Prostate gland (tissue), 2 donors: ENCODE measurements around the gene LRRC53.

Experiments
- POLR2A ChIP-seq: fragments of 450-650 bp; IDR thresholded peaks from one replicate; pipeline ENCODE4 v1.6.1; 2016; ENCODE audit warnings: antibody characterized with exemption, mild to moderate bottlenecking
- POLR2AphosphoS5 ChIP-seq: sonication (generic); formaldehyde crosslinking; IDR thresholded peaks from one replicate; pipeline ENCODE4 v1.6.1; 2017; ENCODE audit warnings: antibody characterized with exemption
- TF ChIP-seq, protein P1 (sequence below), 4 experiments: fragments of 200-600 bp in 2 of 4; fragments of 450-650 bp in 2 of 4; sonication (generic) in 2 of 4; IDR thresholded peaks; 1 replicate in 3 of 4; 2 replicates in 1 of 4; pipeline ENCODE4 v1.5.1; 2016 to 2019; ENCODE audit warnings: antibody characterized with exemption in 4 of 4, mild to moderate bottlenecking in 2 of 4, moderate library complexity in 2 of 4

DNA sequence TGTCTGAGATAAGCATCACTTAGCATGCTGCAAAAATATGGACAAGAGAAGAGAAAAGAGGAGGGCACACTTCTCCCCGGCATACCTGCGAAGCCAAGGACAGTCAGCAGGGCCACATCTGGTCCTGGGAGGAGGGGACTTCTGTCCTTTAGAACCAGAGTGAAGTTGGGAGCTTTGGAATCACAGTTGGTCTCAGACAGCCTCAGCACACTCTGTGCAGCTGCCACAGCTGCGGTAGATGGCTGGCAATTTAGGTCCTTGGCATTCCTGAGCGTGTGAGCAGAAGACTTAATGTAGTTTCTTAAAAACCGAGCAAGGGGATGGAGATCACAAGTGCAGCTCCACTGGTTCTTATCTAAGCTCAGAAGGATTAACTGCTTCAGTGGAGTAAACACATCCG, 32.3 kb downstream of the LRRC53 start:
- TF ChIP-seq, protein P1, sequence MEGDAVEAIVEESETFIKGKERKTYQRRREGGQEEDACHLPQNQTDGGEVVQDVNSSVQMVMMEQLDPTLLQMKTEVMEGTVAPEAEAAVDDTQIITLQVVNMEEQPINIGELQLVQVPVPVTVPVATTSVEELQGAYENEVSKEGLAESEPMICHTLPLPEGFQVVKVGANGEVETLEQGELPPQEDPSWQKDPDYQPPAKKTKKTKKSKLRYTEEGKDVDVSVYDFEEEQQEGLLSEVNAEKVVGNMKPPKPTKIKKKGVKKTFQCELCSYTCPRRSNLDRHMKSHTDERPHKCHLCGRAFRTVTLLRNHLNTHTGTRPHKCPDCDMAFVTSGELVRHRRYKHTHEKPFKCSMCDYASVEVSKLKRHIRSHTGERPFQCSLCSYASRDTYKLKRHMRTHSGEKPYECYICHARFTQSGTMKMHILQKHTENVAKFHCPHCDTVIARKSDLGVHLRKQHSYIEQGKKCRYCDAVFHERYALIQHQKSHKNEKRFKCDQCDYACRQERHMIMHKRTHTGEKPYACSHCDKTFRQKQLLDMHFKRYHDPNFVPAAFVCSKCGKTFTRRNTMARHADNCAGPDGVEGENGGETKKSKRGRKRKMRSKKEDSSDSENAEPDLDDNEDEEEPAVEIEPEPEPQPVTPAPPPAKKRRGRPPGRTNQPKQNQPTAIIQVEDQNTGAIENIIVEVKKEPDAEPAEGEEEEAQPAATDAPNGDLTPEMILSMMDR (IDR thresholded peaks at IDR 0.05), result no peak
- TF ChIP-seq POLR2A, result no peak
- no peak for TF ChIP-seq POLR2AphosphoS5
